H1 (cell line): ENCODE results near the gene UCN3. TPM values are rescaled to one million over a fixed set of nuclear protein-coding genes. Genes with fewer than 3 reads are reported as not detected.
"Not testable (repeated sequence)": the region's sequence is repeated elsewhere in the genome, so short reads cannot be mapped to it uniquely, and the experiment has no call there.

Experiments
- CTCF ChIA-PET: fragments of 300-600 bp; sonication (Branson Sonifier 250); formaldehyde crosslinking; loops from one replicate; lab custom pipeline; 2021; ENCODE audit not compliant: partially characterized antibody; lab: Charles Lee
- POLR2A ChIA-PET: fragments of 300-600 bp; sonication (Branson Sonifier 250); formaldehyde crosslinking; loops from one replicate; lab custom pipeline; 2021; ENCODE audit warnings: inconsistent platforms; ENCODE audit not compliant: partially characterized antibody; lab: Charles Lee
- DNase-seq, 2 experiments: peaks; one replicate each; pipeline versions ENCODE4 v3.0.0 to v3.0.0-alpha.2; 2010 to 2022; ENCODE audit warnings: low spot score in 2 of 2, low read depth in 1 of 2, mixed read lengths in 1 of 2
- FAIRE-seq: peaks from 2 replicates; lab custom pipeline; 2011; peaks lifted over from hg19 to GRCh38; lab: Jason Lieb, UNC
- H2AFZ ChIP-seq: 2 replicates; pipeline ENCODE4 v1.8.1; 2012; ENCODE audit warnings: low read length, inconsistent platforms
- H2AK5ac ChIP-seq: 2 replicates; pipeline ENCODE4 v1.6.1; 2013; ENCODE audit warnings: low read depth, low read length
- H2BK120ac ChIP-seq: replicated peaks from 2 replicates; pipeline ENCODE3; 2013; ENCODE audit warnings: low read depth, low read length, inconsistent platforms
- H2BK12ac ChIP-seq: 2 replicates; pipeline ENCODE4 v1.6.1; 2013; ENCODE audit warnings: low read depth, low read length
- H2BK15ac ChIP-seq: 2 replicates; pipeline ENCODE4 v1.6.1; 2013; ENCODE audit warnings: low read length
- H2BK20ac ChIP-seq: 2 replicates; pipeline ENCODE4 v1.6.1; 2013; ENCODE audit warnings: low read length
- H2BK5ac ChIP-seq: 2 replicates; pipeline ENCODE4 v1.6.1; 2013; ENCODE audit warnings: low read depth, low read length
- H3K14ac ChIP-seq: 2 replicates; pipeline ENCODE4 v1.6.1; 2013; ENCODE audit warnings: inconsistent platforms; ENCODE audit not compliant: insufficient read length
- H3K18ac ChIP-seq: 2 replicates; pipeline ENCODE4 v1.6.1; 2013; ENCODE audit warnings: low read length; ENCODE audit errors: extremely low read depth
- H3K23ac ChIP-seq: 2 replicates; pipeline ENCODE4 v1.6.1; 2013; ENCODE audit warnings: inconsistent platforms; ENCODE audit not compliant: insufficient read length
- H3K23me2 ChIP-seq: 2 replicates; pipeline ENCODE4 v1.6.1; 2013; ENCODE audit warnings: low read depth, low read length
- H3K27ac ChIP-seq: 2 replicates; pipeline ENCODE4 v1.6.1; 2011; ENCODE audit warnings: low read depth, low read length, inconsistent platforms
- H3K27me3 ChIP-seq, 4 experiments: replicated peaks in 1 of 4; 1 replicate in 1 of 4; 2 replicates in 3 of 4; pipeline versions ENCODE4 v1.6.1 to v1.8.1; 2011 to 2013; ENCODE audit warnings: low read length in 3 of 4, mild to moderate bottlenecking in 3 of 4, inconsistent platforms in 2 of 4, mixed read lengths in 2 of 4, moderate library complexity in 1 of 4; ENCODE audit not compliant: control insufficient read depth in 3 of 4, insufficient read depth in 3 of 4; ENCODE audit errors: extremely low read depth in 1 of 4
- H3K36me3 ChIP-seq, 4 experiments: 2 replicates each; pipeline versions ENCODE4 v1.6.1 to v1.8.1; 2011 to 2013; ENCODE audit warnings: mild to moderate bottlenecking in 4 of 4, low read length in 3 of 4, moderate library complexity in 2 of 4, control low read depth in 1 of 4, inconsistent platforms in 1 of 4; ENCODE audit not compliant: insufficient read depth in 4 of 4, control insufficient read depth in 2 of 4
- H3K4ac ChIP-seq: replicated peaks from 2 replicates; pipeline ENCODE3; 2013; ENCODE audit warnings: low read length, low read depth, mixed read lengths, inconsistent platforms; ENCODE audit not compliant: insufficient read length
- H3K4me1 ChIP-seq, 4 experiments: replicated peaks in 1 of 4; 1 replicate in 1 of 4; 2 replicates in 3 of 4; pipeline versions ENCODE4 v1.6.1 to v1.8.1; 2011 to 2013; ENCODE audit warnings: low read length in 3 of 4, inconsistent platforms in 2 of 4, mixed read lengths in 1 of 4; ENCODE audit not compliant: insufficient read depth in 4 of 4, control insufficient read depth in 3 of 4
- H3K4me2 ChIP-seq, 2 experiments: 2 replicates each; pipeline versions ENCODE4 v1.6.1 to v1.8.1; 2011 to 2013; ENCODE audit warnings: low read depth in 2 of 2, low read length in 2 of 2, control low read depth in 1 of 2, inconsistent platforms in 1 of 2, mild to moderate bottlenecking in 1 of 2; ENCODE audit not compliant: insufficient read depth in 1 of 2
- H3K4me3 ChIP-seq, 4 experiments: fragments of 200-600, 300-600 bp in 1 of 4; sonication (generic), shearing (Covaris generic), sonication (Bioruptor Twin) in 1 of 4; 2 replicates each; pipeline versions ENCODE4 v1.5.1 to v1.8.1; 2011 to 2016; ENCODE audit warnings: low read length in 4 of 4, low read depth in 3 of 4, control low read depth in 2 of 4, inconsistent platforms in 2 of 4, mild to moderate bottlenecking in 2 of 4, mixed read lengths in 1 of 4, moderate library complexity in 1 of 4; ENCODE audit not compliant: insufficient read depth in 2 of 4; ENCODE audit errors: extremely low read depth in 1 of 4
- H3K56ac ChIP-seq: replicated peaks from 2 replicates; pipeline ENCODE3; 2013; ENCODE audit warnings: low read depth, mild to moderate bottlenecking, mixed read lengths, low read length, inconsistent platforms; ENCODE audit not compliant: insufficient read length
- H3K79me1 ChIP-seq: 2 replicates; pipeline ENCODE4 v1.6.1; 2013; ENCODE audit warnings: low read depth, low read length, control low read depth
- H3K79me2 ChIP-seq, 2 experiments: 2 replicates each; pipeline versions ENCODE4 v1.6.1 to v1.8.1; 2012 to 2013; ENCODE audit warnings: low read length in 2 of 2, mild to moderate bottlenecking in 2 of 2, inconsistent platforms in 1 of 2; ENCODE audit not compliant: insufficient read depth in 2 of 2, control insufficient read depth in 1 of 2
- H3K9ac ChIP-seq, 4 experiments: replicated peaks in 1 of 4; 1 replicate in 1 of 4; 2 replicates in 3 of 4; pipeline versions ENCODE4 v1.6.1 to v1.8.1; 2011 to 2013; ENCODE audit warnings: low read depth in 3 of 4, low read length in 3 of 4, control low read depth in 2 of 4, mild to moderate bottlenecking in 2 of 4, moderate library complexity in 2 of 4, inconsistent platforms in 1 of 4; ENCODE audit errors: extremely low read depth in 1 of 4
- H3K9me3 ChIP-seq, 2 experiments: 2 replicates each; pipeline versions ENCODE4 v1.6.1 to v1.8.1; 2012 to 2013; ENCODE audit warnings: mild to moderate bottlenecking in 2 of 2, moderate library complexity in 2 of 2, control low read depth in 1 of 2, inconsistent platforms in 1 of 2, low read depth in 1 of 2, low read length in 1 of 2, mixed read lengths in 1 of 2; ENCODE audit not compliant: insufficient read depth in 2 of 2
- H4K20me1 ChIP-seq, 2 experiments: replicated peaks in 1 of 2; 2 replicates each; pipeline versions ENCODE3 to v1.8.1; 2011 to 2013; ENCODE audit warnings: inconsistent platforms in 2 of 2, low read length in 2 of 2, mild to moderate bottlenecking in 1 of 2; ENCODE audit not compliant: insufficient read depth in 2 of 2, control insufficient read depth in 1 of 2
- H4K5ac ChIP-seq: 2 replicates; pipeline ENCODE4 v1.6.1; 2013; ENCODE audit warnings: low read length, low read depth, mixed read lengths, inconsistent platforms; ENCODE audit not compliant: insufficient read length
- H4K8ac ChIP-seq: 2 replicates; pipeline ENCODE4 v1.8.0; 2013; ENCODE audit warnings: mild to moderate bottlenecking, moderate library complexity, low read length, inconsistent platforms; ENCODE audit not compliant: insufficient read depth; ENCODE audit errors: extremely low read depth
- H4K91ac ChIP-seq: replicated peaks from 2 replicates; pipeline ENCODE3; 2013; ENCODE audit warnings: low read length, mixed read lengths, inconsistent platforms; ENCODE audit not compliant: insufficient read length
- polyA plus RNA-seq, 7 experiments: library from polyadenylated mRNA; depleted of rRNA in 3 of 7; stranded (reverse) in 5 of 7; unstranded in 2 of 7; fragments of >200 nt in 5 of 7; fragments of 200-250 nt in 2 of 7; gene quantifications; 1 replicate in 5 of 7; 2 replicates in 1 of 7; 4 replicates in 1 of 7; pipeline versions ENCODE4 v1.2.1 to v1.2.3, GENCODE V29; 2011 to 2013; ENCODE audit warnings: missing spikeins in 2 of 7, mixed read lengths in 2 of 7
- total RNA-seq: library from RNA; stranded (reverse); fragmentation: NEBNext Ultra II Directional; extraction: Animal tissue kit (Norgen Biotek cat#: 25700); gene quantifications from 2 replicates; pipeline ENCODE4 v1.2.1, GENCODE V29; 2021

UCN3 gene
- total and polyA plus RNA-seq, 2 of the 8 experiments (the other 6 are each of a cell fraction or from before 2014, with no cell fraction given): not detected

GRCh38 chr10:5410787-5411186 lies 46.0 kb downstream of the UCN3 start:
- not testable (repeated sequence) for H4K8ac ChIP-seq, H3K36me3 ChIP-seq

More at GRCh38 chr10:5410787-5411186, 46.0 kb downstream of the UCN3 start:
- H3K79me1 ChIP-seq, H2BK15ac ChIP-seq, H3K4me3 ChIP-seq, H3K4ac ChIP-seq, H3K23ac ChIP-seq, H3K27me3 ChIP-seq, H3K27ac ChIP-seq, H3K4me2 ChIP-seq, H2AFZ ChIP-seq, H3K9me3 ChIP-seq, H2AK5ac ChIP-seq, H3K4me1 ChIP-seq, H3K56ac ChIP-seq, H2BK12ac ChIP-seq, H3K9ac ChIP-seq, FAIRE-seq, H3K14ac ChIP-seq, DNase-seq, H2BK20ac ChIP-seq, H3K18ac ChIP-seq, H2BK120ac ChIP-seq, H4K20me1 ChIP-seq, H4K5ac ChIP-seq, H2BK5ac ChIP-seq, H4K91ac ChIP-seq, H3K23me2 ChIP-seq: not testable (repeated sequence)
- CTCF ChIA-PET: interaction anchor here (1.1 kb wide), 1 partner anchor 24 kb away, joined by 3 read pairs; no protein-coding TSS in a partner anchor
- peaks cover 16 to 29% of the 10 kb centered on the region in 2 experiments for H3K79me2 ChIP-seq
- POLR2A ChIA-PET: interaction anchor here (1.5 kb wide), 1 partner anchor 11 kb away, joined by 3 read pairs; no protein-coding TSS in a partner anchor
